Tibial nerve (tissue), 4 donors: ENCODE data around the gene SHROOM3.

Source experiments
- CTCF ChIP-seq, 5 experiments: fragments of 200-600 bp in 3 of 5; fragments of 450-650 bp in 2 of 5; sonication (generic) in 3 of 5; IDR thresholded peaks; one replicate each; pipeline ENCODE4 v1.5.1; 2016 to 2019; ENCODE audit warnings: antibody characterized with exemption in 5 of 5, mild to moderate bottlenecking in 3 of 5, moderate library complexity in 2 of 5
- EP300 ChIP-seq, 2 donors: sonication (generic); formaldehyde crosslinking; IDR thresholded peaks; one replicate each; pipeline ENCODE4 v1.6.1; 2017; ENCODE audit warnings: antibody characterized with exemption in 2 of 2, mild to moderate bottlenecking in 1 of 2

GRCh38 chr4:76581077-76581962, 146.3 kb downstream of the SHROOM3 start:
- TF ChIP-seq CTCF (IDR thresholded peaks at IDR 0.05) (no peak), EP300 (IDR thresholded peaks at IDR 0.05) (no peak)
